Measurements from ENCODE around the gene KRT74. TPM values are rescaled to one million over a fixed set of nuclear protein-coding genes. Genes with fewer than 3 reads are reported as not detected.

KRT74 gene
- total RNA-seq, 1 experiment from 2014 or later = not detected

- peak; percentile 43 for DNase-seq (ENCODE audit: low spot score)
These were observed 52.5 kb downstream of the KRT74 start for GRCh38 chr12:52521175-52521567.

DNA sequence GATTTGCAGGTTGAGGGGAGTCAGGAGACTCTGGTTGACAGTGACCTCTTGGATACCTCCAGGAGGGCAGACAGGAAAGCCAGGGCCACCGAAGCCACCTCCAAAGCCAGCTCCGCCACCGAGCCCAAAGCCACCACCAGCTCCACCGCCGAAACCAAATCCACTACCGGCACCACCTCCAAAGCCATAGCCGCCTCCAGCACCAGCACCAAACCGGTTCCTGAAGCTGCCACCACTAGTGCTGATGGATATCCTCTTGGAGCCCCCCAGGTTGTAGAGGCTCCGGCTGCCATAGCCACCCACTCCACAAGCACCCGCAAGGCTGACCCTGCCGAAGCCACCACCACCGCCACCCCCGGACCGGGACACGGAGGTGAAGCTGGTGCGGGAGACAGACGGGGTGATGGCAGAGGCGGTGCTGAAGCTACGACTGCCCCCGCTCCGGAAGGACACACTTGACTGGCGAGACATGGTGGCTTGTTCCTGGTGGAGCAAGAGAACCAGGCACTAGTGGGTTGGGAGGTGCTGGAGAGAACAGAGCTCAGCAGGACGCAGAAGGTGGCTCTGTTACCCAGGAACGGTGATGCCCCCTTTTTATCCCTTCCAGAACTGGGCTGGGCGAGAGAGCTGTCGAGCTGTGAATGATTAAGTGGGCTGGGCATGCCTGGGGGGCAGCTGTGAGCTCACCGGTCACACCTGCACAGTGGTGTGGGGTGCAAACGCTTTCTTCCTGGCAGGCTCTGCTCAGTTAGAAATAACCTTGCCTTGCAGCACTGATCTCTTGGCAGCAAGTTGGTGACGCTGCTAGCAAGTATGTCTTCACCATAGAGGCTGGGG is 53.6 kb downstream of the KRT74 start, which contains the start of gene KRT5:
Gene KRT5, minus strand, starts transcription at position 569 of the 837 bp plus-strand sequence. Its CDS starts 98 bp downstream, at position 471.
- DNase-seq (ENCODE audit: low spot score) = no peak

- no peak for DNase-seq (ENCODE audit: low spot score)
These were observed 54.3 kb downstream of the KRT74 start for GRCh38 chr12:52519387-52519703.

- DNase-seq (ENCODE audit: low spot score) = no peak
These were observed 54.9 kb downstream of the KRT74 start for GRCh38 chr12:52518574-52519386.

DNA sequence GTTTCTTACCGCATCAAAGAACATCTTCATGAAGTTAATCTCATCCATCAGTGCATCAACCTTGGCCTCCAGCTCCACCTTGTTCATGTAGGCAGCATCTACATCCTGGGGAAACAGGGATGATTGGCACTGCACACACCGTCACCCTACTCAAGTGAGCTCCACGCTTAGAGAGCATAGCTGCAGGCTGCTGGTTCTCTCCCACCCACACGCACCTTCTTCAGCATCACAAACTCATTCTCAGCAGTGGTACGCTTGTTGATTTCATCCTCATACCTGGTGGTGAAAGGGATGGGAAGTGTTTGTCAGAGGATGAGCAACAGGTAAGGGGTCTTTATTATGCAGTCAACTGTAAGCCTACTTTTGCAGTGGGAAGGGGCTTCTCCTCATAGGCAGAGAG is 55.8 kb downstream of the KRT74 start:
- DNase-seq (ENCODE audit: low spot score) = no peak

- DNase-seq (ENCODE audit: low spot score) = no peak
These were observed 56.4 kb downstream of the KRT74 start for GRCh38 chr12:52517005-52517835.

- no peak for DNase-seq (ENCODE audit: low spot score)
These were observed 57.5 kb downstream of the KRT74 start for GRCh38 chr12:52515927-52516831.

Other genes starting within 250 kb of the KRT74 start
- 0.05 TPM in 1 of 2 replicates, not detected in the other for gene KRT85, start 206.4 kb downstream of the KRT74 start, total RNA-seq (2014; rRNA removed; shearing (Covaris generic))
- not detected in 2 replicates for gene KRT84, start 188.2 kb downstream of the KRT74 start, total RNA-seq (2014; rRNA removed; shearing (Covaris generic))
- not detected in 2 replicates for gene KRT82, start 167.5 kb downstream of the KRT74 start, total RNA-seq (2014; rRNA removed; shearing (Covaris generic))
- 0.07 TPM in 1 of 2 replicates, not detected in the other for gene KRT75, start 139.5 kb downstream of the KRT74 start, total RNA-seq (2014; rRNA removed; shearing (Covaris generic))
- gene KRT6B, start 121.7 kb downstream of the KRT74 start, total RNA-seq (2014; rRNA removed; shearing (Covaris generic)) = not detected in 2 replicates
- not detected in 2 replicates for gene KRT6C, start 100.0 kb downstream of the KRT74 start, total RNA-seq (2014; rRNA removed; shearing (Covaris generic))
- gene KRT6A, start 80.6 kb downstream of the KRT74 start, total RNA-seq (2014; rRNA removed; shearing (Covaris generic)) = not detected in 2 replicates
- 1.1 and 1.4 TPM in 2 replicates for gene KRT5, start 53.4 kb downstream of the KRT74 start, total RNA-seq (2014; rRNA removed; shearing (Covaris generic))
- gene KRT71, start 20.7 kb downstream of the KRT74 start, total RNA-seq (2014; rRNA removed; shearing (Covaris generic)) = not detected in 2 replicates
- gene KRT72, start 27.6 kb upstream of the KRT74 start, total RNA-seq (2014; rRNA removed; shearing (Covaris generic)) = not detected in 2 replicates
- not detected in 2 replicates for gene KRT73, start 44.7 kb upstream of the KRT74 start, total RNA-seq (2014; rRNA removed; shearing (Covaris generic))
- not detected in 2 replicates for gene KRT2, start 78.4 kb upstream of the KRT74 start, total RNA-seq (2014; rRNA removed; shearing (Covaris generic))
- not detected in 2 replicates for gene KRT1, start 106.6 kb upstream of the KRT74 start, total RNA-seq (2014; rRNA removed; shearing (Covaris generic))
- not detected in 2 replicates for gene KRT77, start 129.7 kb upstream of the KRT74 start, total RNA-seq (2014; rRNA removed; shearing (Covaris generic))
- not detected in 2 replicates for gene KRT76, start 203.5 kb upstream of the KRT74 start, total RNA-seq (2014; rRNA removed; shearing (Covaris generic))
- not detected in 2 replicates for gene KRT3, start 222.3 kb upstream of the KRT74 start, total RNA-seq (2014; rRNA removed; shearing (Covaris generic))
- gene KRT4, start 240.3 kb upstream of the KRT74 start, total RNA-seq (2014; rRNA removed; shearing (Covaris generic)) = 0.07 TPM in 1 of 2 replicates, not detected in the other